CD4-positive, alpha-beta T cell treated with Interleukin-15 for 1 hour (primary cell): ENCODE data around the gene CIRBP.

Experiments
- DNase-seq: peaks from one replicate; pipeline ENCODE4 v3.0.0-alpha.2; 2020

Gene CIRBP

DNA sequence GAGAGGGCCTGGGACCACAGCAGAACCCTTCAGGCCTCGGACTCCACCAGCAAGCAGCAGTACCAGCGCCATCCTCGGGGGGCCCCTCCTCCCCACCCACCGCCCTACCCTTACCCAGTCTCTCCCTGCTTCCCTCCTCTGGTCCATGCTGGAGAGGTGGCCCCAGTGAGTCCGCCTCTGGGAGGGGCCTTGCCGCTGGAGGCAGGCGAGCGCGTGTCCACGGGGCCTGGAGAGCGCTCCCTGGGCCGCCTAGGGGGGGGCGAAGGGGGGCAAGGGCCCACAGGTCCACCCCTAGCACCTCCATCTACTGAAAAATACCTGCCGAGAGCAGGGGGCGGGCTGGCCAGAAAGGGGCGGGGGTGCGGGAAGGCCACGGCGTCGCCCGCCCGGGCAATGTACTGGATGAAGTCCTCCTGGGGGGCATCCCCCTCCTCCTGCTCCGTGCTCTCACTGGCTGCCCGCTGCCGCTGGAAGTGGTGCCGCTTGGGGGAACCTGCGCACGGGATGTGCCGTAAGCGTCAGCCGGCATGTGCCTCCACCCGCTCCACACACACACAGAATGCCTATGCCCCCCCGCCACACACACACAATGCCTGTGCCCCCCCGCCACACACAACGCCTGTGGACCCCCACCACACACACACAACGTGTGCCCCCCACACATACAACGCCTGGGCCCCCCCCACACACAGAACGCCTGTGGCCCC, 38.2 kb upstream of the CIRBP start:
- DNase-seq: no peak

DNA sequence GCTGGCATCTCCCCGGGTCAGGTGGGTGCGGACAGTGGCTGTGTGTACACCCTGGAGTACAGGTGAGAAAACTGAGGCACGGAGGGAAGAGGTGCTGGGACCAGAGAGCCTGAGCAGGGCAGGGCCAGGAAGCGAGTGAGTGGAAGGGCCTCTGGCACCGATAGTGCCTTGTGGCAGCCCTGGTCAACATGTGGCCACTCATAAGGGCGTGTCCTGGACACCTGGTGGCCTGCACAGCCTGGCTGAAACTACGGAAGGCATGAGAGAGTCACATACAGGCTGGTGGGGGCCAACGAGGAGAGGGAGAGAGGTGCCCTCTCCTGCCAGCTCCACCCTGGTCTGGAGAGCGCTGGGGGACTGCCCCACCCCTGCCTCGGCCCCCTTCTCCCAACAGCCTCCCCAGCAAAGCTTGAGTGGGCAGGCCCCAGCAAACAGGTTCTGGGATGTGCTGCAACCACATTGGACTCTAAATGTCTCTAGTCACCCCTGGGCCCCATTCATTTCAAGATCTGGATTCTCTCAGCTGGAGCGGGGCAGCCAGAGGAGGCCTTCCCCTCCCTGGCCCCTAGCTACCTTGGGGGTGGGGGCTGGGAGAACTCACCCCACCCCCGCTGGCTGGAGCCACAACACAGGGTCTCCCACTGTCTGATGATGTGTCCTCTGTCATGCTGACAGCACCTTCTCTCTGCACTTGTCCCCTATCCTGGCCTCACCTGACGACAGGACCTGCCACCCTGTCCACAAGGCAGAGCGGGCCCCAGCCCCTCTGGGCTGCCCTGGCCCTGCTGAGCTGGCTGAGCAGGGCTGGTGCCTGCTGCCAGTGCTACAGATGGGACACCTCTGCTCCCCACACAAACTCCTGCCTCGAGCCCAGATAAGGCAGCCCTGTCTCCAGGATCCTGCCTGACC, 37.1 kb upstream of the CIRBP start:
- no peak for DNase-seq

DNA sequence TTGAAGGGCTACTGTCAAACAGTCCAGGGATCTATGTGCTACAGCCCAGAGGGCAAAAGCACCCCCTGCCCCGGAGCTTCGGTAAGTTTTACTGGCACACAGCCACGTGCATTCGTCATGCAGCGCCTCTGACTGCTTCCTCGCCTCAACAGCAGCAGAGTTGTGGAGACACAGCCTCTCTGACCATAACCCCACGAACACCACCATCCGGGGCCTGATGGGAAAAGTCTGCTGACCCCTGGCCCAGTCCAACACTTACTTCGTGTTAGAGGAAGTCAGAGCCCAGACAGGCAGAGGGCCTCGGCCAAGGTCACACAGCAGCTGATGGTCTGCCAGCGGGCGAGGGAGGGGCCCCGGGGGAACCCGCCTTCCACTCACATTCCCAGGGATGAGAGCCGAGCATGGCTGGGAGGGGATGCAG, 36.5 kb upstream of the CIRBP start:
- no peak for DNase-seq

DNA sequence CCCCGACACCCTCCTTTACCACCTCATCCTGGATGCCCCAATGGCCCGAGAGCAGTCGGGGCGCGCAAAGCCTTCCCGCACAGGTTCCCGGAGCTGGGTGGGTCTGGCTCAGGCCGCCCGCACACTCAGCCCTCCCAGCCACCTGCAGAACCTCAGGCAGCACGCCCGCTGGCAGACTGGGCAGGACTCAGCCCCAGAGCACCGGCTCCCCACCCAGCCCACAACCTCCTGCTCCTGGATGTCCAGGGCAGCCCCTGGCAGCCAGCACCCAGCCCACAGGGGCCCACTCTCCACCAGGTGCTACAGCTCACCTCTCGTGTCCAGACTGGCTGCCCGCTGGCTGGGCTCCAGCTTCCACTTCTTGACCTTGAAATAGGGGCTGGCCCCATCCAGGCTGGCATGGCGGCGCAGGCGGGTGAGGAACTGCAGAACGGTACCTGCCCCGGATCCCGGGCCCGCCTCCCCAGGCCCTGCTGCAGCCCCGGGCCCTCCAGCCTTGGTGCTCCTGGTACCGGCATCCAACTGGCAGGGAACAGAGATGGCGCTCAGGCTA, 35.9 kb upstream of the CIRBP start:
- no peak for DNase-seq

DNA sequence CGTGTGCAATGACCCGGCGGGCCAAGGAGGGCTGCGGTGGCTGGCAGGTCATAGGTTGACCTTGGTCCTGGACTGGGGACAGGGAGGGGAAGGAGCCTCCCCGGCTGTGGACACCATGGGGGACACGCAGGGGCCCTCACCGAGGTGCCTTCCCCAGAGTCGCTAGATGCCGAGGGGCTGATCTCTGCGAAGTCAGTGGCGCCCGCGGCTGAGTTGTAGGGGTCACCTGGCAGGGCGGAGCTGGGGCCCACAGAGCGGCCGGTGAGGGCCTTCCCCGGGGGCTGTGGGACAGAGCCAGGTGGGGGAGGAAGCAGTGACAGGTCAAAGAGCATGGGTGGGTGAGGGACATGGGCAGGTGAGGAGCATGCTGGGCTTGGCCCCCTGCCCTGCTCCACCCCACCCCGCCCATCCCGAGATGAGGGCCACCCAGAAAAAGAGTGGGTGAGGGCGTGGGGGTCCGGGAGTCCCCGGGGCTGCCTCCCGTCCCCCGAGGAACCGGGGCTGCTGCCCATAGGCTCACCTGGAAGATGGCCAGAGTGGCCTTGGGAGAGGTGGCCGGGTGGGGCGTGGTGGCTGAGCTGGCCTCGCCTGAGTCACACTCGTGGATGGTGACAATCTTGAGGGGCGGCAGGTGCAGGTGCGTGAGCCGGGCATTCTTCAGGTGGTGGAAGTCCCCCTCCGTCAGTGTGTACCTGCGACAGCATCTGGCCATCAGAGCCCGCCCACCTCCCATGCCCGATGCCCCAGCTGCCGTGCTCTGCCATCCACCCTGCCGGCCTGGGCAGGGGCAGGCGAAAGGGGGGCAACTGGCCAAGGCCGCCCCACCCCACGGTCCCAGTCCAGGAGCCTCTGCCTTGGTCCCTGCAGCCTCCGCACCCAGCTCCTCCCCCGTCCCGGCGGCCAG, 34.8 kb upstream of the CIRBP start:
- no peak for DNase-seq

DNA sequence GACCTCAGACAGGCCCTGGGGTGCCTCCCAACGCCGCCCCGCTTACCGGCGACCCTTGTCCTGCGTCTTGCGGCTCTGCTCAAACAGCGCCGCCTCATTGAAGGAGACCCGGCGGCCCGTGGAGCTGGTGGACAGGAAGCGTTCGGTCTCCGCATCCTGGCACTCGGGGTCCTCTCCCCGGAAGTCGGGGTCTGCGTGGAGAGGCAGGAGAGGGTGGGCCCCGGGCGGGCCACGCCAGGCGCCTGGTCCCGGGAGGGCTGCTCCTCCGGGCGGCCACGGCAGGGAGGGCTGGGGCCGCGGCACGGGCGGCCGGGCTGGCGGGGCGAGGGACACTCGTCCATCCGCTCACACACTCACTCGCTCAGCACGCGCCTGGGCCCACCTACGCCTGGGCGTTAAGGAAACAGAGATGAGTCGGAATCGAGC, 34.2 kb upstream of the CIRBP start:
- no peak for DNase-seq

DNA sequence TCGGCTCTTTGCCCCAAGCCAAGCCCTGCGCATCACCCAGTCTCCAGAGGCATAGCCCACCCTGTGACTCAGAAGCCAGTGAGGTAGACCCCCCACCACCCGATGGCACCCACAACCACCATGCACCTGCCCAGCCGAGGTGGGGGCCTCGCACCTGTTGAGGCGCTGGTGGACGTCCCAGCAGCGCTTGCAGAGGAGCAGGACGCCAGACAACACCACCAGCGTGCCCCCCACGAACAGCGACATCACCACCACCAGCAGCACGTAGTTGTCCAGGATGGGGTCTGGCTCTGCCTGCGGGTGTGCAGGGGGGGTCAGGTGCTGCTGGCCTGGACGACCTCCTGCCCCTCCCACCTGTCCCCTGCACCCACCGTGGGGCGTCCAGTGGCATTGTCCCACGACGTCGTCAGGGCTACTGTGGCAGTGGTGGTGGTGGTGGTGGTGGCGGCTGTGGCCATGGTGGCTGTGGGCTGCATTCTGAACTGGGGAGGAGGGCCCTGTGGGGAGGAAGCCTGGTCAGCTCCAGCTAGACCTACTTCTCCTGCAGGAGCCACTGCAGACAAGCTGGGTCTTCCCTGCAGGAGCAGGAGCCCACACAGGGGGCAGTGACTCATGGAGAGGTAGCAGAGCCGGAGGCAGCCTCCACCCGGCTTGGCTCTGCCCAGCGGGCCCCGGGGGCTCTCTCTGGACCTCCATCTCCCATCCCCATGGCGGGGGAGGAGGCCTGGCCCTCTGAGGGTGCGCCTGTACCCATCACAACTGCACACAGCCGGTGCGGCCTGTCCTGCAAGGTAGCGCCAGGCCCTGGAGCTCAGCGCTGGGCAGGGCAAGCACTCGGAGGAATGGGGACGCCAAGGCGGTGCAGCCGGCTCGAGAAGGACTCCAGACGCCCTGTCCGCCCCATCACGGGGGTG, 33.2 kb upstream of the CIRBP start:
- DNase-seq: no peak

DNA sequence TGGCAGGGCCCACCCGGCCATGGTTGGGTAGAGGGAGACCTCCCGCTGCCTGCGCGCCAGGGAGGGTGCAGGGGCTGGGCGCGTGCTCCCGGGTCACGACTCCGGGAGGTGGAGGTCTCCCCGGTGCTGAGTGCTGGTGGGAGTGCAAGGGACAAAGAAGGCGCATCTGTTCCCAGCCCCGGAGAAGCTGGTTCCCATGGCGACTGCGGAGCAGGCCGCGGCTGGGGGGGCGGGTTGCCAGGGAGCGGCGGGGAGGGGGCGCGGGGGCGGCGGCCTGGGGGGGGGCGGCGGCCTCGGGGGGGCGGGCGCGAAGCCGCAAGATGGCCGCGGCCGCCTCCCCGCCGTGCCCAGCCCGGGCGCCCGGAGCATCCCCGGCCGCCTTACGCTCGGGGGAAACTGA, 32.6 kb upstream of the CIRBP start:
- DNase-seq: no peak

DNA sequence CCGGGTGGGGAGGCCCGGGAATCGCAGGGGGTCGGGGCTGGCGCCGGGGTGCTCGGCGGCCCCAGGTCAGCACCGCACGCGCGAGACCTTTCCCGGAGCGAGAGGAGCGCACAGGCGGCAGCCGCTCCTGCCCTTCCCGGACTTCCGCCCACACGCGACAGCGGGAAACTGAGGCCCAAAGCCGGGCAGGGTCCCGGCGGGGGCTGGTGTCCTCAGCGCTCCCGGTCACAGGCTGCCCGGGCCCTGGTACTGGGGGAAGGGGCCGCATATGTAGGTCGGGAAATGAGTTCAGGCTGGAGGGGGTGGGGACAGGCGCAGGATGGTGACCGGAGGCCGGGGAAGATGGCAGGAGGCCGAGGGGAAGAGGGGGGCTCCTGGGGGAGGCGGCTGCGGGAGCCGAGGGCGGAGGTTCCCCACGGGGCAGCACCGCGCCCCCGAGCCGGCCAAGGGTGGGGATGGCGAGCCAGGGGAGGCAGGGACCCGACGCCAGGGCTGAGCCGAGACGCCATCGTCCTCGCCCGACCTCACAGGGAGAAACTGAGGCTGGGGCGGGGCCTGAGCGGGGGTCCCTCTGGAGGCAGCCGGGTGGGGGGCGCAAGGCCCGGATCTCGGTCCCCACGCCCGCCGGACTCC, 32.0 kb upstream of the CIRBP start:
- no peak for DNase-seq

DNA sequence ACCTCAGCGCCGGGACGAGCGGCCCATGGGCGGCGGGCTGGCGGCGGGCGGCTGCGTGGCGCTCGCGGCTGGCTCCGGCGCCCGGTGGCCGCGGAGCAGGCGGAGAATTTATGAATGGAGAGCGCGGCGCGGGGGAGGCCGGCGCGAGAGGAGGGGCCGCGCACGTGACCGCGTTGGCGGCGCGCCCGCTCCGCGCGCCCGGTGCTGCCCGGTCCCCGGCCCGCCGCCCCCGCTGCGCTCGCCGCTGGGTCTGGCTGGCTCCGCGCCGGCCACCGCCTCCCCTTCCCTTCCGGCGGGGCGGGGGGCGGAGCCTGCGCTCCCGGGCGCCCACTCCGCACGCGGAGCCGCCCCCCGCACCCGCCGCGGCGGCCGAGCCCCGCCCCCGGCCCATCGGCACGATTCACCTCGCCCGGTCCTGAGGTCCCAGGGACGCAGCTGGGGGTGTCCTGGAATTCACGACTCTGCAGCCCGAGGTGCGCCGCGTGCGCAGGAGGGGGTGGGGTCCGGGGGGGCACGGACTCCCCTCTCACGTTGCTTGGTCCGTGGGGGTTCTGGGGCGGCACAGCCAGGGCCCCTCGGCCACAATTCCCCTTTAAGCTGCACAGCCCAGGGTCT, 31.3 kb upstream of the CIRBP start, which contains the start of gene CBARP:
Gene CBARP, minus strand, starts transcription at position 252 of the 615 bp plus-strand sequence. CDS start 1,905 bp downstream, outside the sequence.
- DNase-seq: no peak

DNA sequence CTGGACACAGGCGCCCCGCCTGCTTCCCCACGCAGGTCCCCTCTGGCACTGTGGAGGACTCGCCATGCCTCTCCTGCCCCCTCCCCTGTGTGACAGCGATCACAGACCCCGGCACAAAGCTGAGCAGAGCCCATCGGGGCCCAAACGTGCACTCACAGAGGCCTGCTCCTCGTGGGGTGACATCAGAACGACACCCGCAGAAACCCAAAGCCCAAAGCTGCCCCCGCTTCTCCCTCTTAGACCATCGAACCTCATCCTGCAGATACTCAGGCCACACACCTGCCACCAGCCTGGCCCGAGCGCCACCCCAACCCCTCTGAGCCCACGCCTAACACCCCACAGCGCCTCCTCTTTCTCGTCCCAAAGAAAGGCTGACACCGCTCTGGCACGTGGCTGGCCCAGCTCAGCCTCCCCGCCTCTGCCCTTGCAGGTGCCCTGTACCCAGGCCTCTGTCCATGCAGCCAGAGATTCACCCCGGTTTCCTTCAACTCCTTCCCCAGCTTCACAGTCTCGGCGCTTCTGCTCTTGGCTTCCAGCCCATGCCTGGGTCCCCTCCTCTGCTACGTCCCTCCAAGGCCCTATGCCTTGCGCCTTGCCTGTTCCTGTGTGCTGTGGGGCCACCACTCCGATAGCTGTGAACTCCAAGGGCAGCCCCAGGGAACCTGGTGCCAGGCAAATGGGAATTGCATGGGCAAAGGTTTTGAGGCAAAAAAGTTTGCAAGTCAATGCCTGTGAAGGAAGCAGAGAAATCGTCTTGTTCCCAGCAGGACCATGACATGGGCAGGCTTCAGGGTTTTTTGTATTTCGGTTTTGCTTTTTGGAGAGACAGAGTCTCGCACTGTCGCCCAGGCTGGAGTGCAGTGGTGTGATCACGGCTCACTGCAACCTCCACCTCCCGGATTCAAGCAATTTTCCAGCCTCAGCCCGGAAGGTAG, 30.5 kb upstream of the CIRBP start:
- no peak for DNase-seq

DNA sequence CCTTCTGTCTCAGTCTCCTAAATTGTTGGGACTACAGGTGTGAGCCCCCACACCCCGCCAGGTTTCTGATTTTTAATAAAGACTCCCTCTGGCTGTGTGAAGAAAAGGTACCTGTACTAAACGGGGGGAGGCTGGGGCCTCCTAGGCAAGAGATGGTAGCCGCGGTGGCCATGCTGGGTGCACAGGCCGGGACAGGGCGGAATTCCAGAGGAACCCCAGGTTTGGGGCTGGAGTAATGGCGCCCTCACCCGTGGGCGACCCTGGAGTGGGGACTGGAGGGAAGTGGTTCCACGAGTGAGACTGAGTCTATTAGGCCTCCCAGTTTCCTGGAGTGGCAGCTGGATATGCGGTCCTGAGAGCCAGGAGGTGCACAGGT, 29.7 kb upstream of the CIRBP start:
- no peak for DNase-seq

DNA sequence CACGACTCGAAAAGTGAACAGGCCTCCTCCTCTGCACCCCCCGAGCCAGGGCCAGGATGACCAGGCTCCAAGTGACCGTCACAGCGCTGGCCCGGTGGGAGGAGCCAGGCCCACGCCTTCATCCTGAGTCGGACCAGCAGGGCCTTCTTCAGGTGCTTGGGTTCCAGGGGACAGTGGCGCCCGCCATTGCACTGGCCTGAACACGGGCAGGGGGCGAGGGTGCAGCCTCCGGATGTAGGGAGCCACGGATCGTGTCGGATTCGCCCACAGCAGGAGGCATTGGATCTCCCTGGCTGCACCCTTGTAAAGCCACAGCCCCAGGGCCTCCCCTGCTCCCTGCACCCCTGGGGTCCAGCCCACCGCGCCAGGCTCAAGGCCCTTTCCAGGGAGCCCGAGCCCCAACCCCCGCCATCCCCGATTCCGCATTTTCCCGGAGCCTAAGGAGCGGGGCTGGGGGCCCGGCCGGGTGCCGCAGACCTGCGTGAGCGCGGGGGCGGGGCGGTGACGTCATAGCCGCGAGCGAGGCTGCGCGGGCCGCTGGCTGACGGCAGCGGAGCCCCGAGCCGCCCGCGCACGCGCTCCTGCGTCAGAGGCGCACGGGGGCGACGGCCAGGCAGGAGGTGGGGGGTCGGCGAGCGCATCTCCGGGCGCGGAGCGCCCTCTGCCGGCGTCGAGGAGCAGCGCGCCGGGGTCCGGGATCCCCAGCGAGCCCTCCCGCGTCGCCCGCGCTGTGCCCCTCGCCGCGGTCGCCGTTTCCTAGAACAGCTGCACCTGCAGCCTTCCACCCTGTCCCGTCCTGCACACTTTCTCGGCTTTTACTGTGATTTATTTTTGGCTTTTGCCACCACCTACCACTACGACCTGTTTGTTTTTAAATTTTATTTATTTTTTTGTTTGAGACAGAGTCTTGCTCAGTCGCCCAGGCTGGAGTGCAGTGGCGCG, 29.1 kb upstream of the CIRBP start:
- DNase-seq: peak; percentile 94

DNA sequence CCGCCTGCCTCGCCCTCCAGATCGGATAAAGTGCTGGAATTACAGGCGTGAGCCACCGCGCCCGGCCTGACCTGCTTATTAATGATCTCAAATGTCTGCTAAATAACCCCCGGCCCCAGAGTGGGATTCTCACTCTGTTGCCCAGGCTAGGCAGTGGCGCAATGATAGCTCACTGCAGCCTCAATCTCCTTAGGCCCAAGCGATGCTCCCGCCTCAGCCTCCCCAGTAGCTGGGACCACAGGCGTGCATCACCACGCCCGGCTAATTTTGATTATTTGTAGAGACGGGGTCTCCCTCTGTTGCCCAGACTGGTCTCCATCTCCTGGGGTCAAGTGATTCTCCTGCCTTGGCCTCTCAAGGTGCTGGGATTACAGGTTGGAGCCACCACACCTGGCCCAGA, 28.2 kb upstream of the CIRBP start:
- DNase-seq: no peak

DNA sequence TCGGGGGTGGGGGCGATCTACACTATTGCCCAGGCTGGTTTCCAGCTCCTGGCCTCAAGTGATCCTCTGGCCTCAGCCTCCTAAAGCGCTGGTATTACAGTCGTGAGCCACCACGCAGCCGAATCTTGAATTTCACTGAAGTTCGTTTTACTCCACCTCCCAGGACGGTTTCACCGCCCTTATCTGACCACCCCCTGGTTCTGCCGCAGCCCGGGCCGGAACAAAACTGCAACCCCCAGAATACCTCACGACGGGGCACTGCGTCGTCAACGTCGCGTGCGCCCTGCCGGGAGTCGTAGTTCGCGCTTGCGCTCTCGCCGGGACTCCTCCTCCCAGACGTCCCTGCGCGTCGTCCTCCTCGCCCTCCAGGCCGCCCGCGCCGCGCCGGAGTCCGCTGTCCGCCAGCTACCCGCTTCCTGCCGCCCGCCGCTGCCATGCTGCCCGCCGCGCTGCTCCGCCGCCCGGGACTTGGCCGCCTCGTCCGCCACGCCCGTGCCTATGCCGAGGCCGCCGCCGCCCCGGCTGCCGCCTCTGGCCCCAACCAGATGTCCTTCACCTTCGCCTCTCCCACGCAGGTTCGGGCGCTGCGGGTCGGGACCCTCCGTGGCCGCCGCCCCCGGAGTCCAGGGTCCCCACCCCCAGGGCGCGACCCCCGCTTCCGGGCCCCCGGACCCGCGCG, 27.6 kb upstream of the CIRBP start, which contains the start of gene ATP5F1D:
Gene ATP5F1D, plus strand, starts transcription at position 335 of the 679 bp plus-strand sequence. Its CDS starts 100 bp downstream, at position 435.
- peak; percentile 93 for DNase-seq

DNA sequence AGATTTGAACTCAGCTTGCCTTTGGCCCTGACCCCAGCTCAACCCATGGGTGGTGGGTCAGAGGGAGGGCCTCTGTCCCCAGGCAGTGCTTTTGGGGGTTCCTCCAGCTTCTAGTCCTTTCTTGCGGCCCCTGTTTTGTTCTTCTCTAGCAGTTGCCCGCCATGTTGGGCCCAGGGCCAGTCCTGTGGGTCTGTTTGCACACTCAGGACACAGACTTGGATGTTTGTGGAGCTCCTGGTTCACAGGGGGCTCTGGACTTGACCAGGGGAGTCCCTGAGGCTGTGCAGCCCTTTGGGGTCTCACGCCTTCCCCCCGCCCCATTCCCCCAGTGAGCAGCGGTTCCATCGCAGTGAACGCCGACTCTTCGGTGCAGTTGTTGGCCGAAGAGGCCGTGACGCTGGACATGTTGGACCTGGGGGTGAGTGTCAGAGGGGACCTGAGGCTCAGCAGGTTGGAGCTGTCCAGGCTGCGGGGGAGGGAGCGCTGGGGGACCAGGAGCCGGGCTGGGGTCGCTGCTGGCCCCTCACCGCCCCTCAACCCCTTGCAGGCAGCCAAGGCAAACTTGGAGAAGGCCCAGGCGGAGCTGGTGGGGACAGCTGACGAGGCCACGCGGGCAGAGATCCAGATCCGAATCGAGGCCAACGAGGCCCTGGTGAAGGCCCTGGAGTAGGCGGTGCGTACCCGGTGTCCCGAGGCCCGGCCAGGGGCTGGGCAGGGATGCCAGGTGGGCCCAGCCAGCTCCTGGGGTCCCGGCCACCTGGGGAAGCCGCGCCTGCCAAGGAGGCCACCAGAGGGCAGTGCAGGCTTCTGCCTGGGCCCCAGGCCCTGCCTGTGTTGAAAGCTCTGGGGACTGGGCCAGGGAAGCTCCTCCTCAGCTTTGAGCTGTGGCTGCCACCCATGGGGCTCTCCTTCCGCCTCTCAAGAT, 25.1 kb upstream of the CIRBP start:
- DNase-seq: peak; percentile 88
